HG03442 (cell line): ENCODE data around the gene KCNE1.

ENCODE experiments used
- ATAC-seq: cut with Tn5 transposase; IDR thresholded peaks from one replicate; pipeline ENCODE4 v1.9.1; 2021; ENCODE audit warnings: mild to moderate bottlenecking, moderate library complexity; ENCODE audit not compliant: unreplicated experiment

Gene KCNE1

GRCh38 chr21:34536311-34536710, 24.3 kb upstream of the KCNE1 start:
- ATAC-seq: no peak

- no peak for ATAC-seq
Observed at GRCh38 chr21:34535886-34536285, 23.9 kb upstream of the KCNE1 start.

- ATAC-seq: peak; percentile 50
Observed at GRCh38 chr21:34534522-34534921, 22.5 kb upstream of the KCNE1 start.

GRCh38 chr21:34533938-34534337, 21.9 kb upstream of the KCNE1 start:
- ATAC-seq: no peak

GRCh38 chr21:34531399-34531798, 19.4 kb upstream of the KCNE1 start:
- ATAC-seq: no peak

- ATAC-seq: no peak
Observed at GRCh38 chr21:34530261-34530660, 18.3 kb upstream of the KCNE1 start.

- no peak for ATAC-seq
Observed at GRCh38 chr21:34528131-34528561, 16.1 kb upstream of the KCNE1 start.

- ATAC-seq: no peak
Observed at GRCh38 chr21:34526618-34527290, 14.7 kb upstream of the KCNE1 start.

- no peak for ATAC-seq
Observed at GRCh38 chr21:34526241-34526617, 14.2 kb upstream of the KCNE1 start.

- no peak for ATAC-seq
Observed at GRCh38 chr21:34524646-34525601, 12.9 kb upstream of the KCNE1 start.

- no peak for ATAC-seq
Observed at GRCh38 chr21:34523019-34523555, 11.1 kb upstream of the KCNE1 start.

- no peak for ATAC-seq
Observed at GRCh38 chr21:34522284-34522683, 10.3 kb upstream of the KCNE1 start.

- ATAC-seq: no peak
Observed at GRCh38 chr21:34521561-34521960, 9.6 kb upstream of the KCNE1 start.

- no peak for ATAC-seq
Observed at GRCh38 chr21:34520764-34521508, 8.9 kb upstream of the KCNE1 start.

- no peak for ATAC-seq
Observed at GRCh38 chr21:34520281-34520680, 8.3 kb upstream of the KCNE1 start.

- ATAC-seq: no peak
Observed at GRCh38 chr21:34519694-34520093, 7.7 kb upstream of the KCNE1 start.

- no peak for ATAC-seq
Observed at GRCh38 chr21:34519016-34519415, 7.0 kb upstream of the KCNE1 start.

GRCh38 chr21:34518301-34518700, 6.3 kb upstream of the KCNE1 start:
- ATAC-seq: no peak

GRCh38 chr21:34517491-34518245, 5.7 kb upstream of the KCNE1 start:
- ATAC-seq: no peak

- ATAC-seq: no peak
Observed at GRCh38 chr21:34517039-34517438, 5.0 kb upstream of the KCNE1 start.
